ENCODE data around the gene EFNA5.

DNA sequence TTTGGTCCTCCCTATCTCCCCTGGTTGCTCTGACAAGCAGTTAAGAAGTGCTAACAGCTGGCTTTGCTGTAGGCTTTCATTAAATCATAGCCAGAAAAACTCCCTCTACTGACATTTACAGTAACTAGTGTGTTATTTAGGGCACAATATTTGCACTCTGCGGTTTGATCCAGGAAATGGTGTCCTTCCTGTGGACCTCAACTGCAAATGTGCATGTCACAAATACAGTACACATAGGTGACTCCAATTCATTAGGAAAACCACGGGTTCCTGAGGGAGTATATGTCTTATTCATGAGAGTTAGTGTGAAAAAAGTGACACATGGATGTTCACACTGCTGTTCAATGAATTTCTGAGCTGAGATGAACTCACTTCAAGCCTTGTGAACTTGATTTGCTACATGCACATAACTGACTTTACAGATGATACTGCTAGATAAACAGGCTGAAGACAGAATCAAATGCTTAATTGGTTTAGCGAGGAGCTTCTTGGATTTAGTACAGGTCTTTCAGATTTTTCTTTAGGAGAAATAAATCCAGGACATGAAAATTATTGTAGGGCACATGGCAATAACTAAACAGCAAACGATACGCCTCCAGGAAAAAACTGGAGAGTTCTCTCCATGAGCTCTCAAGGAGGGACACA, 281.5 kb downstream of the EFNA5 start:
- TF ChIP-seq EZH2 (IDR thresholded peaks at IDR 0.05; ENCODE audit: insufficient read depth, poor library complexity, severe bottlenecking) (no peak), EZH2phosphoT487 (IDR thresholded peaks at IDR 0.05; ENCODE audit: insufficient read depth, low read depth) (no peak)
